Measurements from ENCODE around the gene FBP2.
"Not testable (repeated sequence)": the region's sequence is repeated elsewhere in the genome, so short reads cannot be mapped to it uniquely, and the experiment has no call there.

The FBP2 gene

GRCh38 chr9:94591046-94591545, 2.5 kb downstream of the FBP2 start:
- not testable (repeated sequence) for H3K4me1 Mint-ChIP-seq, ATAC-seq, H3K9me3 Mint-ChIP-seq, H3K4me3 Mint-ChIP-seq, H3K27ac Mint-ChIP-seq, H3K36me3 Mint-ChIP-seq
- H3K27me3 Mint-ChIP-seq: peaks cover 38% of the 10 kb centered on the region

- Mint-ChIP-seq H3K4me1 (peaks cover 6% of the 10 kb centered on the region), H3K36me3 (no peaks in the 10 kb centered on the region), H3K9me3 (no peaks in the 10 kb centered on the region), H3K27me3 (peaks cover 28% of the 10 kb centered on the region), H3K27ac (no peak overlapping the region), H3K4me3 (no peak overlapping the region)
- no peak for ATAC-seq
These were observed 4.9 kb downstream of the FBP2 start for GRCh38 chr9:94588681-94589080.

- no peaks in the 10 kb centered on the region for H3K9me3 Mint-ChIP-seq
- H3K27ac Mint-ChIP-seq: no peak overlapping the region
- H3K4me1 Mint-ChIP-seq: peaks cover 6% of the 10 kb centered on the region
- ATAC-seq: no peak
- H3K4me3 Mint-ChIP-seq: no peak overlapping the region
- H3K36me3 Mint-ChIP-seq: no peaks in the 10 kb centered on the region
- H3K27me3 Mint-ChIP-seq: peaks cover 28% of the 10 kb centered on the region
These were observed 6.8 kb downstream of the FBP2 start for GRCh38 chr9:94586814-94587213.

GRCh38 chr9:94586316-94586715, 7.3 kb downstream of the FBP2 start:
- Mint-ChIP-seq H3K27me3 (peaks cover 28% of the 10 kb centered on the region), H3K27ac (no peak overlapping the region), H3K9me3 (no peaks in the 10 kb centered on the region), H3K4me3 (no peak overlapping the region), H3K36me3 (no peaks in the 10 kb centered on the region), H3K4me1 (peaks cover 6% of the 10 kb centered on the region)
- no peak for ATAC-seq

GRCh38 chr9:94584555-94584954, 9.1 kb downstream of the FBP2 start:
- H3K27ac Mint-ChIP-seq: no peak overlapping the region
- no peak for ATAC-seq
- H3K27me3 Mint-ChIP-seq: peaks cover 26% of the 10 kb centered on the region
- H3K36me3 Mint-ChIP-seq: no peaks in the 10 kb centered on the region
- no peak overlapping the region for H3K4me3 Mint-ChIP-seq
- peaks cover 6% of the 10 kb centered on the region for H3K4me1 Mint-ChIP-seq
- H3K9me3 Mint-ChIP-seq: no peaks in the 10 kb centered on the region

- Mint-ChIP-seq H3K27ac (no peak overlapping the region), H3K9me3 (no peaks in the 10 kb centered on the region), H3K4me3 (no peak overlapping the region), H3K36me3 (no peaks in the 10 kb centered on the region), H3K27me3 (no peaks in the 10 kb centered on the region), H3K4me1 (peaks cover 3% of the 10 kb centered on the region)
- ATAC-seq: no peak
These were observed 11.9 kb downstream of the FBP2 start for GRCh38 chr9:94581728-94582127.

GRCh38 chr9:94577571-94577970, 16.1 kb downstream of the FBP2 start:
- Mint-ChIP-seq H3K9me3 (no peaks in the 10 kb centered on the region), H3K36me3 (no peaks in the 10 kb centered on the region), H3K27ac (no peak overlapping the region), H3K4me1 (no peaks in the 10 kb centered on the region), H3K4me3 (no peak overlapping the region), H3K27me3 (peaks cover 11% of the 10 kb centered on the region)
- no peak for ATAC-seq

GRCh38 chr9:94577036-94577435, 16.6 kb downstream of the FBP2 start:
- H3K27ac Mint-ChIP-seq: no peak overlapping the region
- H3K9me3 Mint-ChIP-seq: no peaks in the 10 kb centered on the region
- no peaks in the 10 kb centered on the region for H3K36me3 Mint-ChIP-seq
- peaks cover 16% of the 10 kb centered on the region for H3K27me3 Mint-ChIP-seq
- no peak for ATAC-seq
- H3K4me3 Mint-ChIP-seq: no peak overlapping the region
- no peaks in the 10 kb centered on the region for H3K4me1 Mint-ChIP-seq

- Mint-ChIP-seq H3K4me3 (no peak overlapping the region), H3K9me3 (no peaks in the 10 kb centered on the region), H3K4me1 (no peaks in the 10 kb centered on the region), H3K36me3 (no peaks in the 10 kb centered on the region), H3K27ac (no peak overlapping the region), H3K27me3 (peaks cover 18% of the 10 kb centered on the region)
- no peak for ATAC-seq
These were observed 17.5 kb downstream of the FBP2 start for GRCh38 chr9:94576131-94576530.

GRCh38 chr9:94568972-94569712, 24.5 kb downstream of the FBP2 start:
- Mint-ChIP-seq H3K4me3 (no peak overlapping the region), H3K4me1 (no peaks in the 10 kb centered on the region), H3K27me3 (peaks cover 7% of the 10 kb centered on the region), H3K36me3 (no peaks in the 10 kb centered on the region), H3K9me3 (peaks cover under 1% of the 10 kb centered on the region), H3K27ac (no peak overlapping the region)
- no peak for ATAC-seq

- H3K9me3 Mint-ChIP-seq: peaks cover 3% of the 10 kb centered on the region
- ATAC-seq: no peak
- no peaks in the 10 kb centered on the region for H3K4me1 Mint-ChIP-seq
- no peak overlapping the region for H3K4me3 Mint-ChIP-seq
- H3K36me3 Mint-ChIP-seq: no peaks in the 10 kb centered on the region
- no peak overlapping the region for H3K27ac Mint-ChIP-seq
- H3K27me3 Mint-ChIP-seq: peaks cover 13% of the 10 kb centered on the region
These were observed 25.3 kb downstream of the FBP2 start for GRCh38 chr9:94568250-94568889.

- Mint-ChIP-seq H3K36me3 (no peaks in the 10 kb centered on the region), H3K4me3 (no peak overlapping the region), H3K27me3 (peaks cover 20% of the 10 kb centered on the region), H3K4me1 (no peaks in the 10 kb centered on the region), H3K27ac (no peak overlapping the region), H3K9me3 (peaks cover 3% of the 10 kb centered on the region)
- ATAC-seq: no peak
These were observed 26.4 kb downstream of the FBP2 start for GRCh38 chr9:94567271-94567670.

- Mint-ChIP-seq H3K27ac (no peak overlapping the region), H3K9me3 (peaks cover 3% of the 10 kb centered on the region), H3K4me1 (no peaks in the 10 kb centered on the region), H3K27me3 (peaks cover 24% of the 10 kb centered on the region), H3K36me3 (no peaks in the 10 kb centered on the region), H3K4me3 (no peak overlapping the region)
- no peak for ATAC-seq
These were observed 27.1 kb downstream of the FBP2 start for GRCh38 chr9:94566550-94566949.

GRCh38 chr9:94564279-94564678, 29.3 kb downstream of the FBP2 start:
- H3K27me3 Mint-ChIP-seq: peaks cover 27% of the 10 kb centered on the region
- not testable (repeated sequence) for H3K27ac Mint-ChIP-seq, H3K4me1 Mint-ChIP-seq, H3K9me3 Mint-ChIP-seq, ATAC-seq, H3K36me3 Mint-ChIP-seq, H3K4me3 Mint-ChIP-seq

GRCh38 chr9:94563548-94563947, 30.1 kb downstream of the FBP2 start:
- no peak for ATAC-seq
- no peak overlapping the region for H3K27ac Mint-ChIP-seq
- no peak overlapping the region for H3K4me3 Mint-ChIP-seq
- H3K4me1 Mint-ChIP-seq: no peaks in the 10 kb centered on the region
- H3K27me3 Mint-ChIP-seq: peaks cover 27% of the 10 kb centered on the region
- H3K9me3 Mint-ChIP-seq: peaks cover 3% of the 10 kb centered on the region
- no peaks in the 10 kb centered on the region for H3K36me3 Mint-ChIP-seq

GRCh38 chr9:94560237-94560636, 33.4 kb downstream of the FBP2 start:
- Mint-ChIP-seq H3K4me3 (no peak overlapping the region), H3K27me3 (peaks cover 27% of the 10 kb centered on the region), H3K4me1 (no peaks in the 10 kb centered on the region), H3K27ac (no peak overlapping the region), H3K36me3 (no peaks in the 10 kb centered on the region), H3K9me3 (peaks cover 3% of the 10 kb centered on the region)
- no peak for ATAC-seq

Data from stimulated activated memory B cell treated with anti-CD40 and anti-IgM and Interleukin-4, amounts not matched to agents 10 μg/mL and 1 μg/mL and 100 μg/mL, for 72 hours (primary cell).